LNCaP clone FGC (cell line): ENCODE measurements around the gene TMEM106B.

Experiments used
- DNase-seq: peaks from one replicate; pipeline ENCODE4 v3.0.0-alpha.2; 2011; ENCODE audit warnings: low read depth
- H3K4me3 ChIP-seq: 2 replicates; pipeline ENCODE4 v1.5.1; 2011; ENCODE audit warnings: mild to moderate bottlenecking, low read depth, low read length, control low read depth
- CTCF ChIP-seq: IDR thresholded peaks from 2 replicates; pipeline ENCODE4 v1.5.1; 2012; ENCODE audit warnings: mild to moderate bottlenecking; ENCODE audit not compliant: control insufficient read depth, insufficient read depth; ENCODE audit errors: extremely low read depth

Gene TMEM106B

GRCh38 chr7:12244129-12244528, 33.0 kb downstream of the TMEM106B start:
- peak; percentile 8 for DNase-seq
- TF ChIP-seq CTCF: peak; percentile 51
- H3K4me3 ChIP-seq: no peak overlapping the region

- TF ChIP-seq CTCF: no peak
Observed at GRCh38 chr7:12244694-12245093, 33.6 kb downstream of the TMEM106B start.

GRCh38 chr7:12249706-12250105, 38.6 kb downstream of the TMEM106B start:
- H3K4me3 ChIP-seq: no peak overlapping the region
- DNase-seq: no peak
- TF ChIP-seq CTCF: no peak

More at GRCh38 chr7:12244694-12245093, 33.6 kb downstream of the TMEM106B start:
- H3K4me3 ChIP-seq: no peak overlapping the region
- DNase-seq: no peak

- no peak overlapping the region for H3K4me3 ChIP-seq
- DNase-seq: no peak
- TF ChIP-seq CTCF: no peak
Observed at GRCh38 chr7:12250232-12250631, 39.1 kb downstream of the TMEM106B start.

- DNase-seq: no peak
- H3K4me3 ChIP-seq: no peak overlapping the region
- no peak for TF ChIP-seq CTCF
Observed at GRCh38 chr7:12256090-12256489, 45.0 kb downstream of the TMEM106B start.

GRCh38 chr7:12257582-12257981, 46.5 kb downstream of the TMEM106B start:
- H3K4me3 ChIP-seq: no peak overlapping the region
- DNase-seq: no peak
- TF ChIP-seq CTCF: no peak

- no peak for DNase-seq
Observed at GRCh38 chr7:12258074-12258473, 47.0 kb downstream of the TMEM106B start.

More at GRCh38 chr7:12258074-12258473, 47.0 kb downstream of the TMEM106B start:
- TF ChIP-seq CTCF: no peak
- no peak overlapping the region for H3K4me3 ChIP-seq
